SK-N-SH (cell line): ENCODE data around the gene GALNT18. TPM values are rescaled to one million over a fixed set of nuclear protein-coding genes. Genes with fewer than 3 reads are reported as not detected.

Source experiments
- CTCF ChIA-PET: fragments of 300-600, 350-600 bp; formaldehyde crosslinking; extraction: SDS; loops from one replicate; lab custom pipeline; 2021; lab: Yijun Ruan, JAX
- POLR2A ChIA-PET: fragments of 350-600 bp; sonication (Branson Sonifier 250); formaldehyde crosslinking; extraction: SDS; loops from one replicate; lab custom pipeline; 2020; ENCODE audit warnings: antibody characterized with exemption, inconsistent platforms; lab: Yijun Ruan, JAX
- DNase-seq: peaks from one replicate; pipeline ENCODE4 v3.0.0; 2012
- H2AFZ ChIP-seq: fragments of 200-600 bp; sonication (generic); 2 replicates; pipeline ENCODE4 v1.8.1; 2016; ENCODE audit warnings: antibody characterized with exemption, mild to moderate bottlenecking, low read depth
- H3F3A ChIP-seq: fragments of 200-600 bp; sonication (generic); replicated peaks from 2 replicates; pipeline ENCODE3; 2016; ENCODE audit warnings: antibody characterized with exemption, mild to moderate bottlenecking; ENCODE audit not compliant: insufficient read depth
- H3K27ac ChIP-seq, 2 experiments: fragments of 200-500 bp in 1 of 2; fragments of 200-600 bp in 1 of 2; sonication (Bioruptor generic) in 1 of 2; sonication (generic), shearing (Covaris generic) in 1 of 2; 2 replicates each; pipeline versions ENCODE4 v1.5.1 to v1.6.1; 2014 to 2016; ENCODE audit warnings: low read depth in 2 of 2, inconsistent platforms in 1 of 2, low read length in 1 of 2, mild to moderate bottlenecking in 1 of 2, mixed read lengths in 1 of 2
- H3K27me3 ChIP-seq: fragments of 200-600 bp; sonication (generic), shearing (Covaris generic); 2 replicates; pipeline ENCODE4 v1.6.1; 2016; ENCODE audit warnings: mixed run types; ENCODE audit not compliant: insufficient read depth
- H3K36me3 ChIP-seq, 2 experiments: fragments of 200-500 bp in 1 of 2; fragments of 200-600 bp in 1 of 2; sonication (Bioruptor generic) in 1 of 2; sonication (generic) in 1 of 2; replicated peaks in 1 of 2; 2 replicates each; pipeline versions ENCODE3 to v1.5.1; 2014 to 2016; ENCODE audit warnings: low read length in 1 of 2, mild to moderate bottlenecking in 1 of 2; ENCODE audit not compliant: insufficient read depth in 2 of 2, control insufficient read depth in 1 of 2
- H3K4me1 ChIP-seq, 2 experiments: fragments of 200-500 bp in 1 of 2; fragments of 200-600 bp in 1 of 2; sonication (Bioruptor generic) in 1 of 2; sonication (generic), shearing (Covaris generic) in 1 of 2; 2 replicates each; pipeline versions ENCODE4 v1.5.1 to v1.6.1; 2014 to 2016; ENCODE audit warnings: low read depth in 1 of 2, low read length in 1 of 2, mixed run types in 1 of 2; ENCODE audit not compliant: insufficient read depth in 2 of 2, control insufficient read depth in 1 of 2
- H3K4me2 ChIP-seq: fragments of 200-600 bp; sonication (generic), shearing (Covaris generic); 2 replicates; pipeline ENCODE4 v1.6.1; 2017; ENCODE audit warnings: mixed run types
- H3K4me3 ChIP-seq, 2 experiments: fragments of 200-500 bp in 1 of 2; fragments of 200-600 bp in 1 of 2; sonication (Bioruptor generic) in 1 of 2; sonication (generic), shearing (Covaris generic) in 1 of 2; 2 replicates each; pipeline versions ENCODE4 v1.5.1 to v1.8.1; 2014 to 2016; ENCODE audit warnings: low read depth in 2 of 2, inconsistent platforms in 1 of 2, low read length in 1 of 2, mild to moderate bottlenecking in 1 of 2, mixed read lengths in 1 of 2, moderate library complexity in 1 of 2
- H3K79me2 ChIP-seq: fragments of 200-600 bp; sonication (generic); 2 replicates; pipeline ENCODE4 v1.8.1; 2017; ENCODE audit warnings: mild to moderate bottlenecking; ENCODE audit not compliant: insufficient read depth
- H3K9ac ChIP-seq: fragments of 200-600 bp; sonication (generic); 2 replicates; pipeline ENCODE4 v1.6.1; 2017; ENCODE audit warnings: mixed run types
- H3K9me2 ChIP-seq: fragments of 200-600 bp; sonication (generic); 2 replicates; pipeline ENCODE4 v1.6.1; 2017; ENCODE audit warnings: mixed run types
- H3K9me3 ChIP-seq: fragments of 200-600 bp; sonication (generic); 2 replicates; pipeline ENCODE4 v1.6.1; 2017; ENCODE audit warnings: mixed run types, mild to moderate bottlenecking, moderate library complexity
- H4K20me1 ChIP-seq: fragments of 200-600 bp; sonication (generic); 2 replicates; pipeline ENCODE4 v1.6.1; 2017; ENCODE audit warnings: mild to moderate bottlenecking, mixed run types; ENCODE audit not compliant: insufficient read depth
- ELF1 ChIP-seq: IDR thresholded peaks from 2 replicates; pipeline ENCODE4 v1.4.0; 2012
- FOSL2 ChIP-seq: IDR thresholded peaks from 2 replicates; pipeline ENCODE4 v1.4.0; 2012; ENCODE audit warnings: low read depth, mild to moderate bottlenecking, moderate library complexity, borderline replicate concordance
- JUND ChIP-seq: IDR thresholded peaks from 2 replicates; pipeline ENCODE4 v1.4.0; 2012
- MEF2A ChIP-seq: IDR thresholded peaks from 2 replicates; pipeline ENCODE4 v1.4.0; 2012; ENCODE audit warnings: low read depth, borderline replicate concordance
- MXI1 ChIP-seq: IDR thresholded peaks from 2 replicates; pipeline ENCODE4 v1.6.1; 2012; ENCODE audit warnings: mild to moderate bottlenecking, low read depth, low read length, improper control_type of control experiment
- POLR2AphosphoS5 ChIP-seq: IDR thresholded peaks from 2 replicates; pipeline ENCODE4 v1.6.1; 2012; ENCODE audit warnings: low read depth, low read length
- RAD21 ChIP-seq: IDR thresholded peaks from 2 replicates; pipeline ENCODE4 v1.6.1; 2012; ENCODE audit warnings: mild to moderate bottlenecking, low read length
- SMC3 ChIP-seq: IDR thresholded peaks from 2 replicates; pipeline ENCODE4 v1.6.1; 2012; ENCODE audit warnings: low read depth, low read length, improper control_type of control experiment
- TAF1 ChIP-seq: IDR thresholded peaks from 2 replicates; pipeline ENCODE4 v1.6.1; 2012; ENCODE audit warnings: low read depth, mild to moderate bottlenecking, low read length, moderate library complexity, borderline replicate concordance
- WGBS: methylation state at CpG from one replicate; pipeline ENCODE4 v1.1.6; 2017; ENCODE audit warnings: low lambda C conversion rate; 5-methylcytosine and 5-hydroxymethylcytosine counted together
- polyA plus RNA-seq, 3 experiments: library from polyadenylated mRNA; depleted of rRNA; stranded (reverse); fragments of >200 nt; gene quantifications; 2 replicates each; pipeline ENCODE4 v1.2.3, GENCODE V29; 2012
- TF ChIP-seq, protein P1 (sequence below): fragments of 200-600 bp; sonication (generic); IDR thresholded peaks from 2 replicates; pipeline ENCODE4 v1.6.1; 2017; ENCODE audit warnings: antibody characterized with exemption, mild to moderate bottlenecking, moderate library complexity
- TF ChIP-seq, protein P2 (sequence below): IDR thresholded peaks from 2 replicates; pipeline ENCODE4 v1.6.1; 2012; ENCODE audit warnings: mild to moderate bottlenecking, low read depth, low read length, moderate library complexity

The GALNT18 gene
- polyA plus RNA-seq, 1 of the 3 experiments (the other 2 are of a cell fraction): 0.64 TPM

DNA sequence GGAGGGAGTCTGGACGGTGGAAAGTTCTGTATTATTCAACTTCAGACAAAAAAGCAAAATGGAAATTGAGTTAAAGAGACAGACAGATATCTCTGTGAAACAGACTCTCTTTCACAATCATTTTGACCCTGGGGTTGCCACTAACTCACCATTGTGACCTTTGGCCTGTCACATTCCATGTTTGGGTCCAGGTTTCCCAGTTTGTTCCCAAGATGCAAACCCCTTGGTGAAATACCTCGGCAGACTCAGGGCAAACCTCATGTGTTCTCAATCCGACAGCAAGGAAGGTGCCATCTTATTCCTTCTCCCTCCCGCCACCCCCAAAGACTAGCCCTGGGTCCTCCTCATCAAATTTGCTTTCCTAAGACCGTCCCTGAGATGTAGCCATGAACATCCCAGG lies 41.8 kb downstream of the GALNT18 start (continued):
- TF ChIP-seq MXI1 (no peak), ELF1 (no peak), JUND (no peak), MEF2A (no peak), TAF1 (no peak), POLR2AphosphoS5 (no peak)

DNA sequence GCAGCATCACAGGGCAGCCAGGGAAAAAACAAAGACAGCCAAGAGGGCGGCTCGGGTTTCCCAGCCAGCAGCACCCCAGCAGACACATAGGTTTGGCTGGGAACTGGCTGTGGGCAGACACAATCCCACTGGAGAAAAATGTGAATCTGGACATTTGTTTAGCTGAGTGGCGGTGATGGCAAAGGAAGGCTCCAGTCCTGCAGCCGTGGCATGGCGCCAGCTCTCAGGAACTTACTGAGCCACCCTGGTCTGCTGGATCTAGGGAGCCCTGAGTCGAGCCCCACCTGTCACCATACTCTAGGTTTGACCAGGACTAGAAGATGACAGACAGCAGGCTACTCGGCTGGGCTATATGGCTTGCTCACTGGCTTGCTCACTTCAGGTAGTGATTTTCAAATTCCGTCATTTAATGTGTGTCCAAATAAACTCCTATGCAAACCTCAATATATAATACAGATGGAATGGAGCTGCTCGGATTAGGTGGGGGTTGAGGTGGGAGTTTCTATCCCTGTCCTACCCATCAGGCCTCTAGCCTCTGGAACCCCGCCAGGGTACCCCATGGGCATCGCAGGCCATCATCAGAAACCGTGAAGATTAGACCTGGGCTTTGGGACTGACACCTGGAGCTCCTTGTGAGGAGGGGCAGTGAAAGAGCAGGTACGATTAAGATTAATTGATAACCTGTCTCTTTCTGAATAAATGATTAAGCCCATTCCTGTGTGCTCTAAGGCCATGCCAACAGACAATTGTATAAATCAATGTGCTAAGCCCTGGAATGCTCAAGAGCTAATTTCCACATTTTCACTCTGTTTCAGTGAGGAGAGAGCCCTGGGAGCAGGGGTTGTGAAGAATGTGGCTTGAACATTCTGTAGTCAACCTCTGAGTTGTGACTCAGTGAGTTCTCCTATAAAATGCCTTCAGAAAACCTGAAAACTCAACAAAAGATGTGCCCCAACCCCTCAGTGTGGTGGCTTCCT lies 42.5 kb downstream of the GALNT18 start:
- Histone ChIP-seq H3K4me1 (peaks cover 0 to 69% of the 10 kb centered on the region in 2 experiments; a peak in 1 of 4 replicates), H3F3A (no peaks in the 10 kb centered on the region), H3K4me2 (no peak overlapping the region), H3K9ac (no peak overlapping the region), H3K9me2 (no peaks in the 10 kb centered on the region), H3K4me3 (no peak overlapping the region), H4K20me1 (no peaks in the 10 kb centered on the region), H3K9me3 (no peaks in the 10 kb centered on the region), H3K27ac (no peak overlapping the region; a peak in 1 of 4 replicates), H3K36me3 (no peaks in the 10 kb centered on the region), H3K27me3 (no peaks in the 10 kb centered on the region), H2AFZ (no peak overlapping the region), H3K79me2 (no peaks in the 10 kb centered on the region)
- no peak for DNase-seq
- 77% methylated on average over 10 of the region's 13 CpGs for whole genome bisulfite sequencing
- CTCF ChIA-PET: interaction anchor here (1.2 kb wide), 2 partner anchors 208 to 542 kb away, joined by 3 to 4 read pairs; no protein-coding TSS in a partner anchor
- TF ChIP-seq, protein P1, sequence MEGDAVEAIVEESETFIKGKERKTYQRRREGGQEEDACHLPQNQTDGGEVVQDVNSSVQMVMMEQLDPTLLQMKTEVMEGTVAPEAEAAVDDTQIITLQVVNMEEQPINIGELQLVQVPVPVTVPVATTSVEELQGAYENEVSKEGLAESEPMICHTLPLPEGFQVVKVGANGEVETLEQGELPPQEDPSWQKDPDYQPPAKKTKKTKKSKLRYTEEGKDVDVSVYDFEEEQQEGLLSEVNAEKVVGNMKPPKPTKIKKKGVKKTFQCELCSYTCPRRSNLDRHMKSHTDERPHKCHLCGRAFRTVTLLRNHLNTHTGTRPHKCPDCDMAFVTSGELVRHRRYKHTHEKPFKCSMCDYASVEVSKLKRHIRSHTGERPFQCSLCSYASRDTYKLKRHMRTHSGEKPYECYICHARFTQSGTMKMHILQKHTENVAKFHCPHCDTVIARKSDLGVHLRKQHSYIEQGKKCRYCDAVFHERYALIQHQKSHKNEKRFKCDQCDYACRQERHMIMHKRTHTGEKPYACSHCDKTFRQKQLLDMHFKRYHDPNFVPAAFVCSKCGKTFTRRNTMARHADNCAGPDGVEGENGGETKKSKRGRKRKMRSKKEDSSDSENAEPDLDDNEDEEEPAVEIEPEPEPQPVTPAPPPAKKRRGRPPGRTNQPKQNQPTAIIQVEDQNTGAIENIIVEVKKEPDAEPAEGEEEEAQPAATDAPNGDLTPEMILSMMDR: no peak
- TF ChIP-seq RAD21: no peak
- TF ChIP-seq SMC3: no peak
- TF ChIP-seq FOSL2: no peak
- TF ChIP-seq, protein P2, sequence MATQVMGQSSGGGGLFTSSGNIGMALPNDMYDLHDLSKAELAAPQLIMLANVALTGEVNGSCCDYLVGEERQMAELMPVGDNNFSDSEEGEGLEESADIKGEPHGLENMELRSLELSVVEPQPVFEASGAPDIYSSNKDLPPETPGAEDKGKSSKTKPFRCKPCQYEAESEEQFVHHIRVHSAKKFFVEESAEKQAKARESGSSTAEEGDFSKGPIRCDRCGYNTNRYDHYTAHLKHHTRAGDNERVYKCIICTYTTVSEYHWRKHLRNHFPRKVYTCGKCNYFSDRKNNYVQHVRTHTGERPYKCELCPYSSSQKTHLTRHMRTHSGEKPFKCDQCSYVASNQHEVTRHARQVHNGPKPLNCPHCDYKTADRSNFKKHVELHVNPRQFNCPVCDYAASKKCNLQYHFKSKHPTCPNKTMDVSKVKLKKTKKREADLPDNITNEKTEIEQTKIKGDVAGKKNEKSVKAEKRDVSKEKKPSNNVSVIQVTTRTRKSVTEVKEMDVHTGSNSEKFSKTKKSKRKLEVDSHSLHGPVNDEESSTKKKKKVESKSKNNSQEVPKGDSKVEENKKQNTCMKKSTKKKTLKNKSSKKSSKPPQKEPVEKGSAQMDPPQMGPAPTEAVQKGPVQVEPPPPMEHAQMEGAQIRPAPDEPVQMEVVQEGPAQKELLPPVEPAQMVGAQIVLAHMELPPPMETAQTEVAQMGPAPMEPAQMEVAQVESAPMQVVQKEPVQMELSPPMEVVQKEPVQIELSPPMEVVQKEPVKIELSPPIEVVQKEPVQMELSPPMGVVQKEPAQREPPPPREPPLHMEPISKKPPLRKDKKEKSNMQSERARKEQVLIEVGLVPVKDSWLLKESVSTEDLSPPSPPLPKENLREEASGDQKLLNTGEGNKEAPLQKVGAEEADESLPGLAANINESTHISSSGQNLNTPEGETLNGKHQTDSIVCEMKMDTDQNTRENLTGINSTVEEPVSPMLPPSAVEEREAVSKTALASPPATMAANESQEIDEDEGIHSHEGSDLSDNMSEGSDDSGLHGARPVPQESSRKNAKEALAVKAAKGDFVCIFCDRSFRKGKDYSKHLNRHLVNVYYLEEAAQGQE: no peak
- POLR2A ChIA-PET: no interaction called here
